Choroid plexus epithelial cell (primary cell): ENCODE measurements around the gene MSL3.

ENCODE experiments used
- DNase-seq: peaks from one replicate; pipeline ENCODE4 v3.0.0-alpha.2; 2010; ENCODE audit warnings: low read depth
- H3K4me3 ChIP-seq: 2 replicates; pipeline ENCODE4 v1.5.1; 2011; ENCODE audit warnings: low read depth, mild to moderate bottlenecking, control low read depth, low read length, moderate library complexity
- TF ChIP-seq, protein P1 (sequence below): conservative IDR thresholded peaks from 2 replicates; pipeline ENCODE4 v1.5.1; 2011; ENCODE audit warnings: low read depth, mild to moderate bottlenecking, control low read depth, inconsistent platforms, low read length, moderate library complexity

MSL3 gene

DNA sequence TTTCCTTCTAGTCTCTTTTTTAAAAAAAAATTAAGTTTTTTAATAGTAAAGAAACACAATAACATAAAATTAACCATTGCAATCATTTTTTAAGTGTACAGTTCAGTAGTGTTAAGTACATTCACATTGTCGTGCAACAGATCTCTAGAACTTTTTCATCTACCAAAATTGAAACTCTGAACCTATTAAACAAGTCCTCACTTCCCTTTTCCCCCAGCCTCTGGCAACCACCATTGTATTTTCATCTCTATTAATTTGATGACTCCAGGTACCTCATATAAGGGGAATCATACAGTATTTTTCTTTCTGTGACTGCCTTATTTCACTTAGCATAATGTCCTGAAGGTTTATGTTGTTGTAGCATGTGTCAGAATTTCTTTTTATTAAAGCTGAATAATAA is 31.8 kb downstream of the MSL3 start:
- no peak for DNase-seq
- H3K4me3 ChIP-seq, result no peak overlapping the region
- TF ChIP-seq, protein P1, sequence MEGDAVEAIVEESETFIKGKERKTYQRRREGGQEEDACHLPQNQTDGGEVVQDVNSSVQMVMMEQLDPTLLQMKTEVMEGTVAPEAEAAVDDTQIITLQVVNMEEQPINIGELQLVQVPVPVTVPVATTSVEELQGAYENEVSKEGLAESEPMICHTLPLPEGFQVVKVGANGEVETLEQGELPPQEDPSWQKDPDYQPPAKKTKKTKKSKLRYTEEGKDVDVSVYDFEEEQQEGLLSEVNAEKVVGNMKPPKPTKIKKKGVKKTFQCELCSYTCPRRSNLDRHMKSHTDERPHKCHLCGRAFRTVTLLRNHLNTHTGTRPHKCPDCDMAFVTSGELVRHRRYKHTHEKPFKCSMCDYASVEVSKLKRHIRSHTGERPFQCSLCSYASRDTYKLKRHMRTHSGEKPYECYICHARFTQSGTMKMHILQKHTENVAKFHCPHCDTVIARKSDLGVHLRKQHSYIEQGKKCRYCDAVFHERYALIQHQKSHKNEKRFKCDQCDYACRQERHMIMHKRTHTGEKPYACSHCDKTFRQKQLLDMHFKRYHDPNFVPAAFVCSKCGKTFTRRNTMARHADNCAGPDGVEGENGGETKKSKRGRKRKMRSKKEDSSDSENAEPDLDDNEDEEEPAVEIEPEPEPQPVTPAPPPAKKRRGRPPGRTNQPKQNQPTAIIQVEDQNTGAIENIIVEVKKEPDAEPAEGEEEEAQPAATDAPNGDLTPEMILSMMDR, result no peak

DNA sequence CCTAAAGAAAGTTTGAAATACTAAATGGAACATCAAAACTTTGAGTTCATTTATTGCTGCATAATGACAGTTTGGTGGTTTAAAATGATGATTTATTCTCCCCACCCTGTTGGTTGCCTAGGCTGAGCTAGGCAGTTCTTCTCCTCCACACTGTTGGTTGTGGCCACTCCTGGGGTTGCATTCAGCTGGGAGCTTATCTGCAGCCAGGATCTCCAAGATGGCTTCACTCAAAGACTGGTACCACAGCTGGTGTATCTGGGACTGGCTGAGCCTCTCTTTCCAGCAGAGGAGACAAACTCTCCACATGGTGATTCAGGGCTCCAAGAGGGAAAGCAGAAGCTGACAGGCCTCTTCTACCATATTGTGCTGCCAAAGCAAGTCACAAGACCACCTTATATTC is 33.1 kb downstream of the MSL3 start:
- TF ChIP-seq, protein P1, result no peak
- no peak for DNase-seq
- no peak overlapping the region for H3K4me3 ChIP-seq

DNA sequence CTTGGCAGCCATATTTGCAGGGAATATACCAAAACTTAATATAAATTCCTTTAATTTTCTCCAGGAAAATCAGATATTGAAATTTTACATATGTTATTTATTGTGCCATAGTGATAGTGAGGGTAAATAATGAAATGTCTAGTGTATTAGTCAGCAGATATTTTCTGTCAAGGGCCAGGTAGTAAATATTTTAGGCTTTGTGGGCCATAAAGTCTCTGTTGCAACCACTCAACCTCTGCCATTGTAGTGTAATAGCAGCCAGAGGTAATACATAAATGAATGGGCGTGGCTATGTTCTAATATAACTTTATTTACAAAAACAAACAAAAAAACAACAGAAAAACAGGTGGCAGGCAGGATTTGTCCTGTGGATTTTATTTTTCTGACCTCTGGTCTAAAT is 33.5 kb downstream of the MSL3 start:
- TF ChIP-seq, protein P1, result no peak
- DNase-seq, result no peak

DNA sequence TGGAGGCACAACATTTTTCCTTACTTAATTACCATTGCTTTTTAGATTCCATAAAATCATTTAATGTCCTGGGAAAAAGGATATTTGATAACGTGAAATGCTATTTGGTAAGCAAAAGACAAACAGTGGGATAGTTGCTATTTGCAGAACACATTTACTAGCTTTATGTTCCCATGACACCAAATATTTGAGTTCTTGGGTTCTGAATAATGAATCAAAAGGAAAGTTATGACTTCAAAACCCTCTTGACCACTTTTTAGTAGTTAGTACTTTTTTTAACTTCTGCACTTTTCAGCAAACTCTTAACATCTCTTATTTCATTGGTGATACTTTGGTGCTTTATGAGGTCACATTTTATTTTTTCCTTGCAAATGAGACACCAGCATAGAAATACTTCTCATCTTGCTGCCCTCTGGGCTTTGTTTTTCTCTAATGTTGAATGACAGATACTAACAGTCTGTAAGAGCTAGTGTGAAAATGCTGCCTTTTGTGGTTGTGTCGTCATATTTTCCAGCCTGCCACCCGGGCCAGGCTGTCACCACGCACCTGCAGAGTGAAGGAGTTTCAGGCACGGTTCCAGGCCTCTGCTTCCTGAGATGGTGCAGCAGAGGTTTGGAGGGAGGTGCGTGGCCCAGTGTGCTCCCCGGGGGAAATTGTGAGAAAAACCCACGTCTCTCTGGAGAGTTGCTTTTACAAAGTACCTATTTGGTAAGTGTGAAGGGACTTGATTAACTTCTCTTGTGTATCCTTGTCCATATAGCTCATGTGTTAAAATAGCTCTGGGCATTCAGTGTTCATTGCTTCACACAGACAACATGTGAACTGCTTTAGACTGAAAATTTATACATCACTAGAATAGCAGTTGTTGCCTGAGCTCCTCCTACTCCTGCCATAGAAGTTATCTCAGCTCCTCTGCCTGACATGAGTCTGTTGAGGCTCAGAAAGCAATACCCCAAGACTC is 34.7 kb downstream of the MSL3 start:
- no peak for DNase-seq
- TF ChIP-seq, protein P1, result no peak
- H3K4me3 ChIP-seq, result no peak overlapping the region

More for the DNA sequence above, 33.5 kb downstream of the MSL3 start:
- no peak overlapping the region for H3K4me3 ChIP-seq

DNA sequence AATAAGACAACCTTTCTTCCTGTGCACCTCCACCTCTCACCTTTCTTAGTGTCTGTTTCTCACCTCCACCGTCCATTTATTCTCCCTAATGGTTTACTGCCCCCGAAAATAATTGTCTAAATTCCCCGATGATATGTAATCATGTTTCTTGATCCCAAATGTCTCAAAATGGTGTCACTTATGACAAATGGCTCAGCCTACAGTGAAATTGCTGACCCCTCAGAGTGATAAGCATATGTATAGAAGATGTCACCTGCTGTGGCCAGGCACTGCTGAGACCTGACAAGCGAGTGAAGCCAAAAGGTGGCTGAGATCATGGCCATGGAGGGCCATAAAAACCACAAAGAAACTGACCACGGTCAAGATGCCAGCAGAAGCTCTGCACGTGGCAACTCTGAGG is 35.7 kb downstream of the MSL3 start:
- no peak for DNase-seq
- no peak overlapping the region for H3K4me3 ChIP-seq
- TF ChIP-seq, protein P1, result no peak

DNA sequence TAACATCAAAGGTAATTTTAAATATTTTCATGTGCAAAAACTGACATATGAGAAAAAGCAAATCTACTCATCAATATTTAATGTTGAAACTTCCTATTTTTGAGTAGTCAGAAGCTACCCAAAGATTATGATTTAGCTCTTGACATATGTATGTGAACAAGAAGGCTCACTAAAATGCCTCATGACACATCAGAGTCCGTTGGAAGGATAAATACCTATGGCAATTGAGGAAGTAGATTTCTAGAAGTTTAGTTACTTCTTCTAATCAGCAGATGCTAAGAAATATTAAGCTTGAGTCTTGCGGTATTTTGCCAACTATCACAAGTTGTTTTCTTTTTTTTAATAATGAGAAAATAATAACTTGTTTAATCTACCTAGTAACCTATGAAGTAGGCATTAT is 55.3 kb downstream of the MSL3 start:
- H3K4me3 ChIP-seq, result no peak overlapping the region
- no peak for DNase-seq
- TF ChIP-seq, protein P1, result no peak
